HG03103 (cell line): ENCODE measurements around the gene ARPC3.
"Not testable (repeated sequence)": the region's sequence is repeated elsewhere in the genome, so short reads cannot be mapped to it uniquely, and the experiment has no call there.

Source experiments
- ATAC-seq: cut with Tn5 transposase; IDR thresholded peaks from one replicate; pipeline ENCODE4 v1.9.1; 2021; ENCODE audit warnings: low read depth; ENCODE audit not compliant: unreplicated experiment

The ARPC3 gene

GRCh38 chr12:110449799-110450497, at the start of gene ARPC3:
Gene ARPC3 (minus strand): TSS chr12:110450337. CDS start chr12:110450260, 77 bp downstream.
- ATAC-seq = peak; percentile 83

GRCh38 chr12:110498984-110499706, 49.0 kb upstream of the ARPC3 start:
- no peak for ATAC-seq

GRCh38 chr12:110475426-110475825, 25.3 kb upstream of the ARPC3 start:
- ATAC-seq = no peak

- peak; percentile 71 for ATAC-seq
Measured at GRCh38 chr12:110468214-110469048, 18.3 kb upstream of the ARPC3 start, which contains the start of the genes FAM216A and GPN3. Gene FAM216A (plus strand): TSS chr12:110468845. CDS start chr12:110468876, 31 bp downstream. Gene GPN3 (minus strand): TSS chr12:110468257. CDS start chr12:110468203, 54 bp downstream.

GRCh38 chr12:110467847-110468213, 17.7 kb upstream of the ARPC3 start:
- no peak for ATAC-seq

GRCh38 chr12:110466791-110467190, 16.7 kb upstream of the ARPC3 start:
- no peak for ATAC-seq

GRCh38 chr12:110465765-110466164, 15.6 kb upstream of the ARPC3 start:
- not testable (repeated sequence) for ATAC-seq

- ATAC-seq = no peak
Measured at GRCh38 chr12:110465024-110465423, 14.9 kb upstream of the ARPC3 start.

- not testable (repeated sequence) for ATAC-seq
Measured at GRCh38 chr12:110461189-110461588, 11.1 kb upstream of the ARPC3 start.

GRCh38 chr12:110458756-110459155, 8.6 kb upstream of the ARPC3 start:
- no peak for ATAC-seq

GRCh38 chr12:110453569-110454296, 3.6 kb upstream of the ARPC3 start:
- ATAC-seq = no peak

GRCh38 chr12:110451263-110451662, 1.1 kb upstream of the ARPC3 start:
- ATAC-seq = no peak

- ATAC-seq = no peak
Measured at GRCh38 chr12:110444455-110444854, 5.7 kb downstream of the ARPC3 start.

GRCh38 chr12:110436231-110436630, 13.9 kb downstream of the ARPC3 start:
- ATAC-seq = no peak

- ATAC-seq = no peak
Measured at GRCh38 chr12:110431957-110432587, 18.1 kb downstream of the ARPC3 start.

- not testable (repeated sequence) for ATAC-seq
Measured at GRCh38 chr12:110429676-110430075, 20.5 kb downstream of the ARPC3 start.

- ATAC-seq = no peak
Measured at GRCh38 chr12:110426406-110426805, 23.7 kb downstream of the ARPC3 start.

GRCh38 chr12:110424237-110424636, 25.9 kb downstream of the ARPC3 start:
- ATAC-seq = no peak

- ATAC-seq = no peak
Measured at GRCh38 chr12:110421701-110422100, 28.4 kb downstream of the ARPC3 start.

- ATAC-seq = no peak
Measured at GRCh38 chr12:110421159-110421661, 28.9 kb downstream of the ARPC3 start.
